HG02981 (cell line): ENCODE measurements around the gene NADK.

Experiments
- ATAC-seq: cut with Tn5 transposase; IDR thresholded peaks from one replicate; pipeline ENCODE4 v1.9.1; 2021; ENCODE audit warnings: mild to moderate bottlenecking, moderate library complexity; ENCODE audit not compliant: unreplicated experiment

Gene NADK

GRCh38 chr1:1764876-1765470, 13.3 kb downstream of the NADK start:
- ATAC-seq, result no peak

GRCh38 chr1:1763657-1764621, 14.3 kb downstream of the NADK start:
- no peak for ATAC-seq

- ATAC-seq, result no peak
Measured at GRCh38 chr1:1761504-1762376, 16.5 kb downstream of the NADK start.

GRCh38 chr1:1760715-1761114, 17.6 kb downstream of the NADK start:
- no peak for ATAC-seq

GRCh38 chr1:1760345-1760650, 18.0 kb downstream of the NADK start:
- no peak for ATAC-seq

- ATAC-seq, result no peak
Measured at GRCh38 chr1:1759456-1760344, 18.6 kb downstream of the NADK start.

GRCh38 chr1:1758692-1759455, 19.4 kb downstream of the NADK start:
- ATAC-seq, result no peak

- ATAC-seq, result no peak
Measured at GRCh38 chr1:1758059-1758621, 20.1 kb downstream of the NADK start.

- no peak for ATAC-seq
Measured at GRCh38 chr1:1757422-1758058, 20.7 kb downstream of the NADK start.

GRCh38 chr1:1756661-1757421, 21.4 kb downstream of the NADK start:
- ATAC-seq, result no peak

GRCh38 chr1:1755852-1756251, 22.4 kb downstream of the NADK start:
- no peak for ATAC-seq

- no peak for ATAC-seq
Measured at GRCh38 chr1:1755426-1755825, 22.8 kb downstream of the NADK start.

- no peak for ATAC-seq
Measured at GRCh38 chr1:1754051-1754815, 24.0 kb downstream of the NADK start.

GRCh38 chr1:1753607-1754005, 24.7 kb downstream of the NADK start:
- no peak for ATAC-seq

- no peak for ATAC-seq
Measured at GRCh38 chr1:1752636-1753606, 25.3 kb downstream of the NADK start.

- no peak for ATAC-seq
Measured at GRCh38 chr1:1752190-1752589, 26.1 kb downstream of the NADK start.
